Mammary epithelial cell (primary cell): Measurements from ENCODE around the gene TLR8.

Experiments used
- EZH2 ChIP-seq: IDR thresholded peaks from 2 replicates; pipeline ENCODE4 v1.6.1; 2012; ENCODE audit warnings: low read length, inconsistent platforms, borderline replicate concordance
- TF ChIP-seq, protein P1 (sequence below), 2 donors: IDR thresholded peaks in 1 of 2; conservative IDR thresholded peaks in 1 of 2; 2 replicates each; pipeline ENCODE4 v1.5.1; 2011 to 2012; ENCODE audit warnings: inconsistent platforms in 2 of 2, low read length in 2 of 2, mild to moderate bottlenecking in 2 of 2, control low read depth in 1 of 2, low read depth in 1 of 2; ENCODE audit not compliant: insufficient read depth in 1 of 2; ENCODE audit errors: extremely low read depth in 1 of 2

DNA sequence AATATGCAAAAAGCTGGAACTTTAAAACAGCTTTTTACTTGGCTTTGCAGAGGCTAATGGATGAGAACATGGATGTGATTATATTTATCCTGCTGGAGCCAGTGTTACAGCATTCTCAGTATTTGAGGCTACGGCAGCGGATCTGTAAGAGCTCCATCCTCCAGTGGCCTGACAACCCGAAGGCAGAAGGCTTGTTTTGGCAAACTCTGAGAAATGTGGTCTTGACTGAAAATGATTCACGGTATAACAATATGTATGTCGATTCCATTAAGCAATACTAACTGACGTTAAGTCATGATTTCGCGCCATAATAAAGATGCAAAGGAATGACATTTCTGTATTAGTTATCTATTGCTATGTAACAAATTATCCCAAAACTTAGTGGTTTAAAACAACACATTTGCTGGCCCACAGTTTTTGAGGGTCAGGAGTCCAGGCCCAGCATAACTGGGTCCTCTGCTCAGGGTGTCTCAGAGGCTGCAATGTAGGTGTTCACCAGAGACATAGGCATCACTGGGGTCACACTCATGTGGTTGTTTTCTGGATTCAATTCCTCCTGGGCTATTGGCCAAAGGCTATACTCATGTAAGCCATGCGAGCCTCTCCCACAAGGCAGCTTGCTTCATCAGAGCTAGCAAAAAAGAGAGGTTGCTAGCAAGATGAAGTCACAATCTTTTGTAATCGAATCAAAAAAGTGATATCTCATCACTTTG lies 15.6 kb downstream of the TLR8 start:
- TF ChIP-seq EZH2, result no peak
- TF ChIP-seq, protein P1, sequence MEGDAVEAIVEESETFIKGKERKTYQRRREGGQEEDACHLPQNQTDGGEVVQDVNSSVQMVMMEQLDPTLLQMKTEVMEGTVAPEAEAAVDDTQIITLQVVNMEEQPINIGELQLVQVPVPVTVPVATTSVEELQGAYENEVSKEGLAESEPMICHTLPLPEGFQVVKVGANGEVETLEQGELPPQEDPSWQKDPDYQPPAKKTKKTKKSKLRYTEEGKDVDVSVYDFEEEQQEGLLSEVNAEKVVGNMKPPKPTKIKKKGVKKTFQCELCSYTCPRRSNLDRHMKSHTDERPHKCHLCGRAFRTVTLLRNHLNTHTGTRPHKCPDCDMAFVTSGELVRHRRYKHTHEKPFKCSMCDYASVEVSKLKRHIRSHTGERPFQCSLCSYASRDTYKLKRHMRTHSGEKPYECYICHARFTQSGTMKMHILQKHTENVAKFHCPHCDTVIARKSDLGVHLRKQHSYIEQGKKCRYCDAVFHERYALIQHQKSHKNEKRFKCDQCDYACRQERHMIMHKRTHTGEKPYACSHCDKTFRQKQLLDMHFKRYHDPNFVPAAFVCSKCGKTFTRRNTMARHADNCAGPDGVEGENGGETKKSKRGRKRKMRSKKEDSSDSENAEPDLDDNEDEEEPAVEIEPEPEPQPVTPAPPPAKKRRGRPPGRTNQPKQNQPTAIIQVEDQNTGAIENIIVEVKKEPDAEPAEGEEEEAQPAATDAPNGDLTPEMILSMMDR (conservative IDR thresholded peaks at IDR 0.05 in 1 of 2, IDR thresholded peaks at IDR 0.05 in 1 of 2; ENCODE audit: extremely low read depth in 1 of 2, insufficient read depth in 1 of 2, low read depth in 1 of 2, low read length in 2 of 2), result no peak
